NT2/D1 (cell line): ENCODE data around the gene PTPN6.

ENCODE experiments used
- SUZ12 ChIP-seq: IDR thresholded peaks from 2 replicates; pipeline ENCODE4 v1.6.1; 2011; ENCODE audit not compliant: insufficient read length, insufficient read depth; ENCODE audit errors: extremely low read depth
- YY1 ChIP-seq: IDR thresholded peaks from 2 replicates; pipeline ENCODE4 v1.6.1; 2011; ENCODE audit not compliant: insufficient read length, insufficient read depth
- ZNF274 ChIP-seq: IDR thresholded peaks from 2 replicates; pipeline ENCODE4 v1.6.1; 2011; ENCODE audit warnings: mild to moderate bottlenecking, low read depth, low read length

DNA sequence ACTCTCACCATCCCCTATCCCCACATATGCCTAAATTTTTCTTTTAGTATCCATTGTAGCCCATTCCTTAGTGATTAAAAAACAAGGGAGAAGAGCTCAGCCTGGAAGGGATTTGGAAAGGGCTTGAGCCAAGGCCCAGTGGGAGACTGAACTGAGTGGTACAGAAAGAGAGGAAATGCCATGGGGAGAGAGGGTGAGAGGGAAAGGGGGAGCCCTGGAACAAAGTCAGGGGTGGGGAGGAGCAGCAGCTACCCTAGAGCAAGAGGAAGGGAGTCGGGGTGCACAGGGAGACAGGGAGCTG is 26.0 kb upstream of the PTPN6 start:
- TF ChIP-seq SUZ12 (no peak), YY1 (no peak), ZNF274 (no peak)
